HL-60 (cell line): Measurements from ENCODE around the gene TPD52L3.

Experiments used
- DNase-seq, 2 experiments: peaks; one replicate each; pipeline ENCODE4 v3.0.0-alpha.2; 2010 to 2020; ENCODE audit warnings: low read depth in 1 of 2, low spot score in 1 of 2
- H3K27ac ChIP-seq: fragments of 250-450 bp; sonication (Bioruptor Pico); replicated peaks from 2 replicates; pipeline ENCODE4 v1.5.1; 2020; ENCODE audit warnings: mild to moderate bottlenecking, moderate library complexity
- H3K27me3 ChIP-seq: fragments of 250-450 bp; sonication (Bioruptor Pico); 2 replicates; pipeline ENCODE4 v1.5.1; 2021; ENCODE audit warnings: mild to moderate bottlenecking, moderate library complexity; ENCODE audit not compliant: insufficient read depth, poor library complexity, severe bottlenecking
- H3K4me3 ChIP-seq: replicated peaks from 2 replicates; pipeline ENCODE4 v1.5.1; 2011; ENCODE audit warnings: mild to moderate bottlenecking, control low read depth, low read length; ENCODE audit not compliant: insufficient read depth
- GABPA ChIP-seq: IDR thresholded peaks from 2 replicates; pipeline ENCODE4 v1.6.1; 2012; ENCODE audit warnings: low read depth
- POLR2AphosphoS5 ChIP-seq: IDR thresholded peaks from 2 replicates; pipeline ENCODE4 v1.6.1; 2012; ENCODE audit warnings: low read depth
- SPI1 ChIP-seq: IDR thresholded peaks from 2 replicates; pipeline ENCODE4 v1.6.1; 2012; ENCODE audit warnings: low read depth, mild to moderate bottlenecking, borderline replicate concordance
- TF ChIP-seq, protein P1 (sequence below): IDR thresholded peaks from one replicate; pipeline ENCODE4 v1.5.1; 2011; ENCODE audit warnings: low read length, control low read depth, inconsistent platforms; ENCODE audit not compliant: insufficient read depth
- TF ChIP-seq, protein P2 (sequence below): IDR thresholded peaks from 2 replicates; pipeline ENCODE4 v1.6.1; 2012; ENCODE audit warnings: low read depth; ENCODE audit not compliant: insufficient replicate concordance

The TPD52L3 gene

DNA sequence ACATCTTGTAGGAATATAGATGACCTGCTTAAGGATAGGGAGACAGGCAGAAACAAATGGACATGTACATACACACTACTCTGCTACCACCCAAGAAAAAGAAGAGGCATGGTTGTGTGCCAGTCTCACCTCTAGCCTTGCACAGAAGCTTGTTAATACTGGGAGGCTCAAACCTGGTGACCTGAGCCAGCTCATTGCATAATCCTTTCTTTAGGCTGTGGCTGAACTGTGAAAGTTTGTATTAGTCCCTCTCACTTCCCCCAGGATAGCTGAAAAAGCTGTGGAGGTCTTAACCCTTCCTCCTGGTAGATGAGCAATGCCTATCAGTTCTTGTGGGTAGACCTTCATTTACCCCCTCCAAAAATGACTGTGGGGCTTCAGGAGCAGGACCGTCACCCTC is 28.7 kb downstream of the TPD52L3 start:
- no peaks in the 10 kb centered on the region for H3K27me3 ChIP-seq
- no peak for TF ChIP-seq GABPA
- TF ChIP-seq, protein P1, sequence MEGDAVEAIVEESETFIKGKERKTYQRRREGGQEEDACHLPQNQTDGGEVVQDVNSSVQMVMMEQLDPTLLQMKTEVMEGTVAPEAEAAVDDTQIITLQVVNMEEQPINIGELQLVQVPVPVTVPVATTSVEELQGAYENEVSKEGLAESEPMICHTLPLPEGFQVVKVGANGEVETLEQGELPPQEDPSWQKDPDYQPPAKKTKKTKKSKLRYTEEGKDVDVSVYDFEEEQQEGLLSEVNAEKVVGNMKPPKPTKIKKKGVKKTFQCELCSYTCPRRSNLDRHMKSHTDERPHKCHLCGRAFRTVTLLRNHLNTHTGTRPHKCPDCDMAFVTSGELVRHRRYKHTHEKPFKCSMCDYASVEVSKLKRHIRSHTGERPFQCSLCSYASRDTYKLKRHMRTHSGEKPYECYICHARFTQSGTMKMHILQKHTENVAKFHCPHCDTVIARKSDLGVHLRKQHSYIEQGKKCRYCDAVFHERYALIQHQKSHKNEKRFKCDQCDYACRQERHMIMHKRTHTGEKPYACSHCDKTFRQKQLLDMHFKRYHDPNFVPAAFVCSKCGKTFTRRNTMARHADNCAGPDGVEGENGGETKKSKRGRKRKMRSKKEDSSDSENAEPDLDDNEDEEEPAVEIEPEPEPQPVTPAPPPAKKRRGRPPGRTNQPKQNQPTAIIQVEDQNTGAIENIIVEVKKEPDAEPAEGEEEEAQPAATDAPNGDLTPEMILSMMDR: no peak
- H3K27ac ChIP-seq: no peak overlapping the region
- peak; percentile 28 to 53 for DNase-seq
- no peak overlapping the region for H3K4me3 ChIP-seq

DNA sequence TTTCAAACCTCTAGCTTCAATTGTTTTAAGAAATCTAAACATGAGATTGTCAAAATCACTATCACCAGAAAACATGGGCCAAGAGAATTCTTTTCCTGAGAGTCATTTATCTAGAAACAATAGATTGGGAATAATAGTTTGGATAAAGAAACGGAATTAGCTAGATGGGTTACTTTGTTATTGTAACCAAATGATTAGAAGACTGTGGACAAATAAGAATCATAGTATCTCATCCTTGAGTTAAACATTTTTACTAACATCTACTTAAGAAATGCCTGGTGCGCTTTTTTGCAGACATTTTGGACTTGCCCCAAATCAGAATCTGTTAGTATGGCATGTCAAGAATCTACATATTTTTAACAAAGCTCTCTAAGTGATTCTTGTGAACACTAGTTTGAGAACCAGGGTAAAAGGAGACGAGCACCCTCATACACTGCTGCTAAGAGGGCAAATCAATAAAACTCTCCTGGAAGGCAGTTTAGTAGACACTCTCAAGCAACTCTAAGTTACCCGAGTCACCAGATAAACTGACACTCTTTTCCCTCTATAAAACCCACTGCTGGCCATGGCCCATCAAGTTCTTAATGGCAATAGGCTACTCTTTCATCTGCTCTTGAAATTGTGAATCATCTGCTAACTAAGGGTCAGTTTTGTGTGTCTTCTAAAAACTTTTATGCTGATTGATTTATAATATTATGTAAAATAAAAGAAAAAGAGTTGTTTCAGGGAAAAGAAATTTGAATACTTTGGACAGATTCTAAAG is 39.1 kb downstream of the TPD52L3 start:
- H3K27ac ChIP-seq: no peak overlapping the region
- no peak overlapping the region for H3K4me3 ChIP-seq
- DNase-seq: no peak
- H3K27me3 ChIP-seq: no peaks in the 10 kb centered on the region
- no peak for TF ChIP-seq SPI1
- no peak for TF ChIP-seq GABPA
- TF ChIP-seq POLR2AphosphoS5: no peak
- TF ChIP-seq, protein P2, sequence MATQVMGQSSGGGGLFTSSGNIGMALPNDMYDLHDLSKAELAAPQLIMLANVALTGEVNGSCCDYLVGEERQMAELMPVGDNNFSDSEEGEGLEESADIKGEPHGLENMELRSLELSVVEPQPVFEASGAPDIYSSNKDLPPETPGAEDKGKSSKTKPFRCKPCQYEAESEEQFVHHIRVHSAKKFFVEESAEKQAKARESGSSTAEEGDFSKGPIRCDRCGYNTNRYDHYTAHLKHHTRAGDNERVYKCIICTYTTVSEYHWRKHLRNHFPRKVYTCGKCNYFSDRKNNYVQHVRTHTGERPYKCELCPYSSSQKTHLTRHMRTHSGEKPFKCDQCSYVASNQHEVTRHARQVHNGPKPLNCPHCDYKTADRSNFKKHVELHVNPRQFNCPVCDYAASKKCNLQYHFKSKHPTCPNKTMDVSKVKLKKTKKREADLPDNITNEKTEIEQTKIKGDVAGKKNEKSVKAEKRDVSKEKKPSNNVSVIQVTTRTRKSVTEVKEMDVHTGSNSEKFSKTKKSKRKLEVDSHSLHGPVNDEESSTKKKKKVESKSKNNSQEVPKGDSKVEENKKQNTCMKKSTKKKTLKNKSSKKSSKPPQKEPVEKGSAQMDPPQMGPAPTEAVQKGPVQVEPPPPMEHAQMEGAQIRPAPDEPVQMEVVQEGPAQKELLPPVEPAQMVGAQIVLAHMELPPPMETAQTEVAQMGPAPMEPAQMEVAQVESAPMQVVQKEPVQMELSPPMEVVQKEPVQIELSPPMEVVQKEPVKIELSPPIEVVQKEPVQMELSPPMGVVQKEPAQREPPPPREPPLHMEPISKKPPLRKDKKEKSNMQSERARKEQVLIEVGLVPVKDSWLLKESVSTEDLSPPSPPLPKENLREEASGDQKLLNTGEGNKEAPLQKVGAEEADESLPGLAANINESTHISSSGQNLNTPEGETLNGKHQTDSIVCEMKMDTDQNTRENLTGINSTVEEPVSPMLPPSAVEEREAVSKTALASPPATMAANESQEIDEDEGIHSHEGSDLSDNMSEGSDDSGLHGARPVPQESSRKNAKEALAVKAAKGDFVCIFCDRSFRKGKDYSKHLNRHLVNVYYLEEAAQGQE: no peak
- TF ChIP-seq, protein P1: no peak

DNA sequence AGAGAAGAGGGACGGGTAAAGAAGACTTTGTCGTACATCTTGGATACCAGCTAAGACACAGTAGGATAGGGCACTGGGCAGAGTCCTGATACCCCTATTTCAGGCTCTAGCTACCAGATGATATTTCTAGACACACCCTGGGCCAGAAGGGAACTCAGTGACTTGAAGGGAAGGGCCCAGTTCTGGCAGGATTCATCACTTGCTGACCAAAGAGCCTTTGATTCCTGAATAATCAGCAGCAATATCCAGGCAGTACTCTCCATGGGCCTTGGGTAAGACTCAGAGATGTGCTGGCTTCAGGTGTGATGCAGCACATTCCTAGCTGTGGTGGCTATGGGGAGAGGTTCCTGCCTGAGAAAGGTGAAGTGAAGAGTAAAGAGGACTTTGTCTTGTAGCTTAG is 40.7 kb downstream of the TPD52L3 start:
- H3K27me3 ChIP-seq: no peaks in the 10 kb centered on the region
- DNase-seq: no peak
- H3K4me3 ChIP-seq: no peak overlapping the region
- no peak for TF ChIP-seq GABPA
- TF ChIP-seq POLR2AphosphoS5: no peak
- TF ChIP-seq SPI1: no peak
- TF ChIP-seq, protein P2: no peak
- TF ChIP-seq, protein P1: no peak
- no peak overlapping the region for H3K27ac ChIP-seq
